ENCODE results near the gene ZNF235.
"Not testable (repeated sequence)": the region's sequence is repeated elsewhere in the genome, so short reads cannot be mapped to it uniquely, and the experiment has no call there.

The ZNF235 gene

GRCh38 chr19:44304659-44305193 lies at the start of gene ZNF235:
TSS of gene ZNF235 (minus strand) at chr19:44305025. CDS start at chr19:44303404, 1,621 bp downstream.
- peak; percentile 95 for DNase-seq (ENCODE audit: low read depth)

GRCh38 chr19:44346556-44346955 lies 41.7 kb upstream of the ZNF235 start:
- no peak for DNase-seq (ENCODE audit: low read depth)

DNA sequence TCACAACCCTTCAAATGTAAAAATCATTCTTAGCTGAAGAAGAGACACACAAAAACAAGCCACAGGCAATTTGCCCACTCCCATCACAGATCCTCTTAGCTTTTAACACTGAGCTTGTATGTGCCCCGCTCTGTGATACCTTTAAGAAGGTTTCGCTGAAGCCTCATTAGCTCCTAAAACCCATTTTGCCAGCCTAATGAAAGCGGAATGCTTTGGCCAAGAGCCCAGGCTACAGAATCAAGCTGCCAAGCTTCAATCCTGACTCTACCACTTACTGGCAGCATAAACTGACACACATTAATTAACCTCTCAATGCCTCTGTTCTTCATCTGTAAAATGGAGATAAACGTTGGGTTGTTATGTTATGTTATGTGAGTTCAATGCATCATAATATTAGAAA lies 41.1 kb upstream of the ZNF235 start:
- no peak for DNase-seq (ENCODE audit: low read depth)

DNA sequence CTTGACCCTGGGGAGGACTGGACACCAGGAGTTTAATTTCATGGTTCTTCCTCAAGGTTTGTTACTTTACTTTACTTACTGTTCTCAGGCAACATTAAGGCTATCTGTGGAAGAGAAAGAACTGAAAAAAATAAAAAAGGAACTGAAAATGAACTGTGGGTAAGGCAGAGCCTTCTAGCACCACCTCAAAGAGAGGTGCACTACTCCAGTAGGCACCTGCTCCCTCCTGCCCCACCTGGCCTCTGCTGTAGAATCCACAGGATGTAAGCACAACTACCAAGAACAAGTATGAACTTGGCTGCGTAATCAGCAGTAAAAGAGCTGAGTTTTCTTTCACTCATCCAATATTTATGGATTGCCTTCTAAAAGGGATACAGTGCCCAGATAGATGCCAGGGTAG lies 39.4 kb upstream of the ZNF235 start:
- no peak for DNase-seq (ENCODE audit: low read depth)

DNA sequence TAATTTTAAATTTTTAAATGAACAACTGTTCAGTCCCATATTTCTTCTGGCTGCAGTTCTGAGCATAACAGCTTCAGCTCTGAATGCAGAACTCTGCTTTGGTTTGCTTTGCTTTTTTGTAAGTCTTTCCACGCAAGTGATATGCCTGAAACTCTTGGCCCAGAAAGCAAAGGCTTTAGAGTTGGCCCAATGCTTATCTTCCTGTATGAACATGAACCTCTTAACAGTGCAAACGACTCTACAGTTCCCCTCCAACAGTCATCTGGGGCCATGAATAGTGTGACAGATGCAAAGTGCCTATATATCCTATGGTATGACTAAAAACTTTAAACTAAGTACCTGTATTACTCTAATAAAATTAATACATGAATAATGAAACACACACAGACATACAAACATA lies 37.0 kb upstream of the ZNF235 start:
- no peak for DNase-seq (ENCODE audit: low read depth)

- not testable (repeated sequence) for DNase-seq (ENCODE audit: low read depth)
These were observed 29.8 kb upstream of the ZNF235 start for GRCh38 chr19:44334639-44335038.

DNA sequence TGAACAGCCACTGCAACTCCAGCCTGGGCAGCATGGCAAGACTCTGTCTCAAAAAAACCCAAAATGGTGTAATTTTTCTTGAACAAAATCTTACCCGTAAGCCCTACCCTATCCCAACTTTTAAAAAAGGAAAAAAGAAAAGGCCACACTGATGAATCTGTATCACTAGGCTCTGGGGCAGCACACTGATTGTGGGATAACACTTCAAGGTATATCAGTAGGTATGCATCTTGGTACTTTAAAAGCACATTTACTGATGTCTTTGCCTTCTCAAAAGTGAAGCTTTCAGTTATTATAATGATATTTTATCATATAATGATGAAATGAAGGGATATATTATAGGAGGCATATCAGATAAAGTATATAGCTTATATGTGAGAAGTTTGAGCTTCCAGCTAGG lies 27.3 kb upstream of the ZNF235 start:
- DNase-seq (ENCODE audit: low read depth), result no peak

DNA sequence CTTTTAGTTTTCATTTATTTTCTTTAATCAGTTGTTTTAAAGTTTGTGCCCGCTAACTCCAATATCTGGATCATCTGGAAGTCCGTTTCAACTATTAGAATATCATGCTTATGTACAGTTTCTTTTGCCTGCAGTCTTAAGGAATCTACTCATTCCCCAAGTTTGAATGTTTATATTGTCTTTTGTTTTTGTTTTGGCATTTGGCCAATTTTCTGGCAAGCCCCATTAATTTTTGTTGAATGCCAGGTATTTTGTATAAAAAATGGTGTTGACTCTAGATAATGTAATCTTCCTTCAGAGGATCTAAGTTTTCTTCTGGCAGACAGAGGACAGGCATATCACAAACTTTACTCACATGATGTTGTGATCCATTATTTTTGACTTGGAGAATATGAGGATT lies 11.1 kb upstream of the ZNF235 start:
- DNase-seq (ENCODE audit: low read depth), result no peak

- DNase-seq (ENCODE audit: low read depth), result no peak
These were observed 8.4 kb upstream of the ZNF235 start for GRCh38 chr19:44313231-44313630.

- DNase-seq (ENCODE audit: low read depth), result no peak
These were observed 3.2 kb upstream of the ZNF235 start for GRCh38 chr19:44308011-44308410.

- DNase-seq (ENCODE audit: low read depth), result no peak
These were observed 1.5 kb upstream of the ZNF235 start for GRCh38 chr19:44306283-44306682.

DNA sequence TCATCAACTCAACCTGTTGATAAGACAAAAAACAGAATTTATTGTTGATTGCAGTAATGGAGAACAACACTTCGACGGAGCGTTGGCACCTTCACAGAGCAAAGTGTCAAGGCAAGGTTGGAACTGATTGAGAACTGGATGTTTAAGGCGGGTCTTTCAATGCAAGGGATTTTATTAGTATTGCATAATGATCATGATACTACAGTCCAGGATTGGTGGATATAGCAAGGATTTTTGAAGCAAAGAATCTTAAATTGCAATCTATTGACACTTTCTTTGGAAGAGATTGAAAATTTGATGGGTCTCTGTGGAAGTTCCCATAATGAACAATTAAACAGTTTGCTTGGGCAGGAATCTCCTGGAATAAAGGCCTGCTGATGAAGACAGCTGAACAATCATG lies 632 bp upstream of the ZNF235 start:
- no peak for DNase-seq (ENCODE audit: low read depth)

GRCh38 chr19:44303976-44304568 lies 753 bp downstream of the ZNF235 start:
- DNase-seq (ENCODE audit: low read depth), result peak; percentile 34

- DNase-seq (ENCODE audit: low read depth), result no peak
These were observed 1.5 kb downstream of the ZNF235 start for GRCh38 chr19:44303320-44303719.

DNA sequence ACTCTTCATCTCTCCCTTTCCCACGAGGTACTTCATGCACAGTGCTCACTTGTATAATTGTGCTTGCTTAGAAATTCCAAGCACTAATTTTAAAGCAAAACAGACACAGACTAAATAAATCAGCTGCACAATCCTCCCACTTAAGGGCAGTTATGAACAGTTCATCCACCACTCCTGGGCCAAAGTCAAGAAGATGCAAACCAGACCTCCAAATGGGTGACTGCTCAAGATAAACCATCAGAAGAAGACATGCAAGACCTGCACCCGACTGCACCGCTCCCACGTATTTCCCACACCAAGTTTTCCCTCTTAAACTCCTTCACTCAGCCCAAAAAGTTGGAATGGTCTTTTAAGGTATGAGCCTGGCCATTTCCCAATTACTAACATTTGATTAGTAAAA lies 19.9 kb downstream of the ZNF235 start:
- DNase-seq (ENCODE audit: low read depth), result no peak

- no peak for DNase-seq (ENCODE audit: low read depth)
These were observed 22.0 kb downstream of the ZNF235 start for GRCh38 chr19:44282846-44283245.

DNA sequence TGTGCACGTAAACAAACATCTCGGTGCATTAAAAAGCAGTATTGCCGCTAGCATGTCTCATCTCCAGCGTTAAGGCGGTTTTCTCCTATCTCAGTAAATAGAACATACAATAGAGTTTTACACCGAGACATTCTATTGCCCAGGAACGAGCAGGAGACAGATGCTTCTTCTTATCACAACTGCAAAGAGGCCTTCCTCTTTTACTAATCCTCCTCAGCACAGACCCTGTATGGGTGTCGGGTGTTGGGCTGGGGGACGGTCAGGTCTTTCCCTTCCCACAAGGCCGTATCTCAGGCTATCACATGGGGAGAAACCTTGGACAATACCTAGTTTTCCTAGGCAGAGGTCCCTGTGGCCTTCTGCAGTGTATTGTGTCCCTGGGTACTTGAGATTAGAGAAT lies 23.9 kb downstream of the ZNF235 start:
- no peak for DNase-seq (ENCODE audit: low read depth)

GRCh38 chr19:44278181-44278690 lies 26.6 kb downstream of the ZNF235 start:
- peak; percentile 20 for DNase-seq (ENCODE audit: low read depth)

- no peak for DNase-seq (ENCODE audit: low read depth)
These were observed 27.5 kb downstream of the ZNF235 start for GRCh38 chr19:44277331-44277730.

- peak; percentile 17 for DNase-seq (ENCODE audit: low read depth)
These were observed 44.0 kb downstream of the ZNF235 start for GRCh38 chr19:44260695-44261446.

DNA sequence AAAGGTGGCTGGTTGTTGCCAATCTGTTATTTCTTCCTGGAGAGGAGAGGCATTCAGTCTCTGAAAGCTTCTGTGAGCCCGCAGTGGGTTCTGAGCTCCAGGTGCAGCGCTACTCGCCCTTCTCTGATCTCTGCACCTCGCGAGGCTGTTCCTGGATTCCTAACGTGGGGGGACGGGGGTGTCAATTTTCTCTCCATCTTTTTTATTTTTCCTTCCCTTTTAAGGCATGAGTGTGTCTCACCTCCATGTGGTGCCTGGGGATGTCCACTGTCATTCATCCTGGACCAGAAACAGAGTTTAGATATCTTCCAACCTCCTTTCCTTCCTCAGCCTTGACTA lies 44.5 kb downstream of the ZNF235 start:
- DNase-seq (ENCODE audit: low read depth), result no peak

DNA sequence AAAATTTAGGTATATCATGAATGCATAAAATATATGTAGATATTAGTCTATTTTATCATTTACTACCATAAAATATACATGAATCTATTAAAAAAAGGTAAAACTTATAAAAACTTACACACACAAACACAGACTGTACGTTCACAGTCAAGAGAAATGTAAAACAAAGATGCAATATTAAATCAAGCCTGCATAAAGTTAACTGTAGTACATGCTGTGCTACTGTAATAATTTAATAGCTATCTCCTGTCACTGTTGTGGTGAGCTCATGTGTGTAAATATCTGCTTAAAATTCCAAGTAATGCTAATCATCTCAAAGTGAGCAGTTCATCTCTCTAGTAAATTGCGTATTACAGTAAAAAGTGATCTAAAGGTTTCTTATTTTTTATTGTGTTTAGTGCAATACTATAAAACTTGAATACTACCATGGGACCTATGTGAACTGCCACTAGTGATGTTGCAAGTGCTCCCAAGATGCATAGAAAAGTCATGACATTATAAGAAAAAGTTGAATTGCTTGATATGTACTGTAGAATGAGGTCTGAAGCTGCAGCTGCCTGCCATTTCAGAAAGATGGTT lies 45.9 kb downstream of the ZNF235 start:
- DNase-seq (ENCODE audit: low read depth), result no peak

DNA sequence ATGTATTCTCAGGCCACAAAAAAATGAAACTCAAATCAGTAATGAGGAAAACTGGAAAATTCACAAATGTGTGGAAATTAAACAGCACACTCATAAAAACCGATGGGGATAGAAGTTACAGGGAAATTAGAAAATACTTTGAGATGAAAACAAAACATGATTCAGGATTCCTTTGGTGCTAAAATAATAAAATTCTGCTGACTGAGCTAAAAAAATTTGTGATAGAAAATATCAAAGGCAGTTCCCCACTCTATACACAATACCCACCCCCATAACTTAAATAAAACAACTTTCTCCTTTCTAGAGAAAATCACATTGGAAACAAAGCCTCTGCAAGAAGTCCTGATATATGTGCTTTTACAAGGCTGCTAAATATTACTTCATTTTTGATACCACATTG lies 46.7 kb downstream of the ZNF235 start:
- no peak for DNase-seq (ENCODE audit: low read depth)
